HG03196 (cell line): Measurements from ENCODE around the gene PSMC5.
A peak's percentile ranks its signal among the peaks of the same experiment; 100 is the strongest.
"Not testable (repeated sequence)": the region's sequence is repeated elsewhere in the genome, so short reads cannot be mapped to it uniquely, and the experiment has no call there.

ENCODE experiments used
- ATAC-seq: cut with Tn5 transposase; IDR thresholded peaks from one replicate; pipeline ENCODE4 v1.9.1; 2021; ENCODE audit not compliant: unreplicated experiment

The PSMC5 gene

GRCh38 chr17:63827002-63827800 is at the start of gene PSMC5, which contains the start of gene FTSJ3:
PSMC5 (plus strand) TSS chr17:63827431; CDS start chr17:63827491, 60 bp downstream.
FTSJ3 (minus strand) TSS chr17:63827663; CDS start chr17:63826902, 761 bp downstream.
- peak; percentile 87 for ATAC-seq

- no peak for ATAC-seq
These were observed 46.7 kb upstream of the PSMC5 start for GRCh38 chr17:63780507-63780906.

- ATAC-seq: no peak
These were observed 46.3 kb upstream of the PSMC5 start for GRCh38 chr17:63780928-63781327.

- ATAC-seq: no peak
These were observed 43.7 kb upstream of the PSMC5 start for GRCh38 chr17:63783522-63783921.

GRCh38 chr17:63785556-63785955 is 41.7 kb upstream of the PSMC5 start:
- ATAC-seq: no peak

- ATAC-seq: no peak
These were observed 41.1 kb upstream of the PSMC5 start for GRCh38 chr17:63786117-63786516.

- no peak for ATAC-seq
These were observed 40.1 kb upstream of the PSMC5 start for GRCh38 chr17:63786971-63787711.

- ATAC-seq: no peak
These were observed 37.2 kb upstream of the PSMC5 start for GRCh38 chr17:63790057-63790456.

GRCh38 chr17:63792055-63792729 is 35.0 kb upstream of the PSMC5 start:
- no peak for ATAC-seq

- ATAC-seq: not testable (repeated sequence)
These were observed 30.9 kb upstream of the PSMC5 start for GRCh38 chr17:63796375-63796774.

GRCh38 chr17:63798572-63799106 is 28.6 kb upstream of the PSMC5 start:
- ATAC-seq: no peak

- ATAC-seq: no peak
These were observed 26.4 kb upstream of the PSMC5 start for GRCh38 chr17:63800783-63801182.

- ATAC-seq: no peak
These were observed 22.9 kb upstream of the PSMC5 start for GRCh38 chr17:63804328-63804727.

GRCh38 chr17:63805591-63805990 is 21.6 kb upstream of the PSMC5 start:
- no peak for ATAC-seq

- ATAC-seq: no peak
These were observed 17.3 kb upstream of the PSMC5 start for GRCh38 chr17:63809970-63810369.

- ATAC-seq: no peak
These were observed 11.1 kb upstream of the PSMC5 start for GRCh38 chr17:63816123-63816522.

GRCh38 chr17:63816669-63817068 is 10.6 kb upstream of the PSMC5 start:
- no peak for ATAC-seq

GRCh38 chr17:63817736-63818385 is 9.4 kb upstream of the PSMC5 start:
- no peak for ATAC-seq

- no peak for ATAC-seq
These were observed 8.1 kb upstream of the PSMC5 start for GRCh38 chr17:63819131-63819530.

GRCh38 chr17:63819585-63820537 is 7.4 kb upstream of the PSMC5 start:
- no peak for ATAC-seq
